Trophoblast cell (in vitro differentiated cells and primary cell): Measurements from ENCODE around the gene USP6NL.

Experiments
- DNase-seq, 2 donors: peaks; one replicate each; pipeline ENCODE4 v3.0.0-alpha.2; 2016
- H2AFZ ChIP-seq: 2 replicates; pipeline ENCODE4 v1.6.1; 2013; ENCODE audit warnings: low read length, moderate library complexity, mild to moderate bottlenecking; ENCODE audit not compliant: insufficient read depth, poor library complexity
- H2AK5ac ChIP-seq: 2 replicates; pipeline ENCODE4 v1.6.1; 2013; ENCODE audit warnings: mild to moderate bottlenecking, low read length
- H2BK120ac ChIP-seq: 2 replicates; pipeline ENCODE4 v1.6.1; 2013; ENCODE audit warnings: low read length, mild to moderate bottlenecking, moderate library complexity; ENCODE audit not compliant: insufficient read depth, poor library complexity
- H2BK12ac ChIP-seq: 2 replicates; pipeline ENCODE4 v1.6.1; 2013; ENCODE audit warnings: mild to moderate bottlenecking, low read length, moderate library complexity
- H2BK5ac ChIP-seq: 2 replicates; pipeline ENCODE4 v1.6.1; 2013; ENCODE audit warnings: low read length, low read depth, moderate library complexity, mild to moderate bottlenecking; ENCODE audit not compliant: poor library complexity
- H3K14ac ChIP-seq: 2 replicates; pipeline ENCODE4 v1.6.1; 2013; ENCODE audit warnings: mild to moderate bottlenecking, low read length
- H3K18ac ChIP-seq: 2 replicates; pipeline ENCODE4 v1.6.1; 2013; ENCODE audit warnings: mild to moderate bottlenecking, low read length
- H3K23ac ChIP-seq: 2 replicates; pipeline ENCODE4 v1.6.1; 2013; ENCODE audit warnings: low read length
- H3K27ac ChIP-seq: 2 replicates; pipeline ENCODE4 v1.5.1; 2013; ENCODE audit warnings: low read depth, mild to moderate bottlenecking, inconsistent platforms, low read length, moderate library complexity
- H3K27me3 ChIP-seq: 2 replicates; pipeline ENCODE4 v1.6.1; 2013; ENCODE audit warnings: inconsistent platforms, mild to moderate bottlenecking, low read length, moderate library complexity; ENCODE audit not compliant: insufficient read depth
- H3K36me3 ChIP-seq, 2 experiments: 1 replicate in 1 of 2; 2 replicates in 1 of 2; pipeline ENCODE4 v1.6.1; 2013; ENCODE audit warnings: low read length in 2 of 2, mild to moderate bottlenecking in 2 of 2, moderate library complexity in 1 of 2; ENCODE audit not compliant: insufficient read depth in 2 of 2, control insufficient read depth in 1 of 2
- H3K4ac ChIP-seq: 2 replicates; pipeline ENCODE4 v1.6.1; 2013; ENCODE audit warnings: low read depth, mild to moderate bottlenecking, low read length, moderate library complexity
- H3K4me1 ChIP-seq, 2 experiments: 1 replicate in 1 of 2; 2 replicates in 1 of 2; pipeline ENCODE4 v1.6.1; 2013; ENCODE audit warnings: low read length in 2 of 2, mild to moderate bottlenecking in 2 of 2, moderate library complexity in 1 of 2; ENCODE audit not compliant: insufficient read depth in 2 of 2, control insufficient read depth in 1 of 2
- H3K4me2 ChIP-seq: 2 replicates; pipeline ENCODE4 v1.6.1; 2013; ENCODE audit warnings: inconsistent platforms, mild to moderate bottlenecking, low read length, moderate library complexity
- H3K4me3 ChIP-seq: 2 replicates; pipeline ENCODE4 v1.5.1; 2013; ENCODE audit warnings: mild to moderate bottlenecking, low read depth, low read length, inconsistent platforms
- H3K79me1 ChIP-seq: one replicate; pipeline ENCODE4 v1.6.1; 2013; ENCODE audit warnings: low read length
- H3K79me2 ChIP-seq: 2 replicates; pipeline ENCODE4 v1.6.1; 2013; ENCODE audit warnings: low read length, mild to moderate bottlenecking; ENCODE audit not compliant: control insufficient read depth, insufficient read depth, poor library complexity
- H3K9ac ChIP-seq: 2 replicates; pipeline ENCODE4 v1.6.1; 2013; ENCODE audit warnings: mild to moderate bottlenecking, low read length
- H3K9me3 ChIP-seq: 2 replicates; pipeline ENCODE4 v1.6.1; 2013; ENCODE audit warnings: low read depth, mild to moderate bottlenecking, control low read depth, inconsistent platforms, low read length; ENCODE audit not compliant: insufficient read depth
- H4K12ac ChIP-seq: 2 replicates; pipeline ENCODE4 v1.6.1; 2013; ENCODE audit warnings: low read depth, mild to moderate bottlenecking, low read length, moderate library complexity
- H4K8ac ChIP-seq: 2 replicates; pipeline ENCODE4 v1.6.1; 2013; ENCODE audit warnings: low read depth, mild to moderate bottlenecking, low read length, moderate library complexity
- H4K91ac ChIP-seq: one replicate; pipeline ENCODE4 v1.6.1; 2013; ENCODE audit warnings: low read depth, mild to moderate bottlenecking, low read length, moderate library complexity
- WGBS: extraction: QIAGEN DNeasy Blood & Tissue Kit; methylation state at CpG from one replicate; pipeline ENCODE4 v1.1.7; 2013; ENCODE audit warnings: missing lambda C conversion rate; ENCODE audit not compliant: insufficient read length, insufficient coverage; ENCODE audit errors: extremely low coverage; 5-methylcytosine and 5-hydroxymethylcytosine counted together

Gene USP6NL

GRCh38 chr10:11546581-11546980, 64.9 kb downstream of the USP6NL start:
- Histone ChIP-seq H2BK5ac (no peak overlapping the region), H4K12ac (no peak overlapping the region), H3K4me3 (no peak overlapping the region), H3K4me2 (no peak overlapping the region), H4K91ac (no peak overlapping the region), H2AK5ac (no peak overlapping the region), H3K4me1 (peaks cover 0 to 3% of the 10 kb centered on the region in 2 experiments), H3K27me3 (no peaks in the 10 kb centered on the region), H3K18ac (no peak overlapping the region), H4K8ac (no peak overlapping the region), H3K9ac (no peak overlapping the region), H2BK120ac (no peak overlapping the region), H3K79me1 (no peaks in the 10 kb centered on the region), H3K4ac (no peak overlapping the region), H2AFZ (no peak overlapping the region), H3K79me2 (no peaks in the 10 kb centered on the region), H3K14ac (no peak overlapping the region), H3K9me3 (no peaks in the 10 kb centered on the region), H3K27ac (no peak overlapping the region), H3K23ac (no peak overlapping the region), H2BK12ac (no peak overlapping the region), H3K36me3 (no peaks in the 10 kb centered on the region)
- no peak for DNase-seq
- WGBS, result no CpG with 5 or more reads among the region's 4 CpGs

DNA sequence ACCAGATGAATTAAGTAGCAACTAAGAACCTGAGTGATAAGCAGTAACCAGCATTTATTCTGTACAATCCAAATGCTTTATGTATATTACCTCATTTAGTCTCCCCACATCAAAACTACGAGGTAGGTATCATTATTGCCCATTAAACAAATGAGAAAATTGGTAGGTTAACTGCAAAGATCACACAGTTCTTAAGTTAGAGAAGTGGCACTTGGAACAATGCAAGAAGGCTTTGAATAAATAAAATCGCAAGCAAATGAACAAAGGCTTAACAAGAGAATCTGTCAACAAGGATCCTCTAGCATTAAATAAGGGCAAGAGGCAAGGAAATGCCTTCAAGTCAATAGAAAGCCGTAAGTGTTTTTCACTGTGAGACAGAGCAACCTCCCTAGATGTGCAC, 70.2 kb downstream of the USP6NL start:
- H4K8ac ChIP-seq, result no peak overlapping the region
- no peak overlapping the region for H3K23ac ChIP-seq
- no peak overlapping the region for H3K4ac ChIP-seq
- H3K79me2 ChIP-seq, result no peaks in the 10 kb centered on the region
- H3K4me3 ChIP-seq, result no peak overlapping the region
- no peak overlapping the region for H3K18ac ChIP-seq
- H2AK5ac ChIP-seq, result no peak overlapping the region
- no peak overlapping the region for H3K14ac ChIP-seq
- H2BK12ac ChIP-seq, result no peak overlapping the region
- WGBS, result no CpG with 5 or more reads among the region's 3 CpGs
- H4K91ac ChIP-seq, result no peak overlapping the region
- H2BK5ac ChIP-seq, result no peak overlapping the region
- DNase-seq, result no peak
- H3K4me2 ChIP-seq, result no peak overlapping the region
- no peak overlapping the region for H2AFZ ChIP-seq
- H3K4me1 ChIP-seq, result peaks cover 0 to 4% of the 10 kb centered on the region in 2 experiments
- H3K27me3 ChIP-seq, result no peaks in the 10 kb centered on the region
- no peak overlapping the region for H3K27ac ChIP-seq
- H2BK120ac ChIP-seq, result no peak overlapping the region
- no peaks in the 10 kb centered on the region for H3K36me3 ChIP-seq
- H4K12ac ChIP-seq, result no peak overlapping the region
- H3K9me3 ChIP-seq, result no peaks in the 10 kb centered on the region
- H3K9ac ChIP-seq, result no peak overlapping the region
- H3K79me1 ChIP-seq, result no peaks in the 10 kb centered on the region

- Histone ChIP-seq H2BK12ac (no peak overlapping the region), H3K4me3 (no peak overlapping the region), H3K18ac (no peak overlapping the region), H4K8ac (no peak overlapping the region), H4K12ac (no peak overlapping the region), H3K23ac (no peak overlapping the region), H3K79me1 (no peaks in the 10 kb centered on the region), H3K9me3 (no peaks in the 10 kb centered on the region), H3K27ac (no peak overlapping the region), H3K36me3 (no peaks in the 10 kb centered on the region), H3K14ac (no peak overlapping the region), H3K79me2 (no peaks in the 10 kb centered on the region), H2AFZ (no peak overlapping the region), H3K4ac (peak overlapping the region; percentile 4), H3K4me1 (peaks cover 0 to 4% of the 10 kb centered on the region in 2 experiments), H3K4me2 (no peak overlapping the region), H2BK120ac (no peak overlapping the region), H2AK5ac (no peak overlapping the region), H2BK5ac (no peak overlapping the region), H3K9ac (no peak overlapping the region), H4K91ac (no peak overlapping the region), H3K27me3 (no peaks in the 10 kb centered on the region)
- peak in 1 of 2 donors; percentile 36 for DNase-seq
- WGBS, result no CpG with 5 or more reads among the region's 2 CpGs
Measured at GRCh38 chr10:11539191-11539868, 72.1 kb downstream of the USP6NL start.

DNA sequence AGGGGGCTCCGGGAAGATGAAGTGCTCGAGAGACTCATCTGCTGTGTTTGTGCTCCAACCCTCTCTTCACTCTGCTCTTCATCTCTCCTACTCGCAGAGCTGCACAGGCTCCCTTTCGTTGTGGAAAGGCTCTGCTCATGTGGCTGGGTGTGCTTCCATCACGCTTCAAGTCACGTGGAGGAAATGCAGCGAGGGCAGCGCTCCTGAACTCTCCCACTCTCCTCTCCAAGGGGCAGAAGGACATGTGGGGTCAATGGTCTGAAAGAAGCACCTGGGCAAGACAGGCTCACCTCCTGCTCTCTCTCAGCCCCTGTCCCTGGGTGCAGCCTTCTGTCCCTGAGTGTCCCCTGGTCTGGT, 72.6 kb downstream of the USP6NL start:
- Histone ChIP-seq H3K4me3 (no peak overlapping the region), H4K8ac (no peak overlapping the region), H4K91ac (no peak overlapping the region), H2BK12ac (no peak overlapping the region), H3K79me2 (no peaks in the 10 kb centered on the region), H3K27me3 (no peaks in the 10 kb centered on the region), H2BK120ac (no peak overlapping the region), H2BK5ac (no peak overlapping the region), H3K36me3 (no peaks in the 10 kb centered on the region), H3K14ac (no peak overlapping the region), H3K9ac (no peak overlapping the region), H3K79me1 (no peaks in the 10 kb centered on the region), H3K4ac (peak overlapping the region; percentile 4), H2AK5ac (no peak overlapping the region), H3K23ac (no peak overlapping the region), H3K4me2 (no peak overlapping the region), H3K9me3 (no peaks in the 10 kb centered on the region), H3K18ac (peak overlapping the region; percentile 16), H3K4me1 (peaks cover 0 to 4% of the 10 kb centered on the region in 2 experiments), H2AFZ (no peak overlapping the region), H3K27ac (no peak overlapping the region), H4K12ac (no peak overlapping the region)
- WGBS, result no CpG with 5 or more reads among the region's 8 CpGs
- no peak for DNase-seq
